Heart right ventricle (tissue), 16 donors: ENCODE data around the gene SPEM2. TPM values are rescaled to one million over a fixed set of nuclear protein-coding genes. Genes with fewer than 3 reads are reported as not detected.
"Not testable (repeated sequence)": the region's sequence is repeated elsewhere in the genome, so short reads cannot be mapped to it uniquely, and the experiment has no call there.

ENCODE experiments used
- ATAC-seq, 8 donors: fragments of 200-7000 bp; cut with Tn5 transposase; one replicate each; pipeline ENCODE4 v1.9.1; 2020; ENCODE audit warnings: mild to moderate bottlenecking in 8 of 8, moderate library complexity in 8 of 8, moderate number of reproducible peaks in 1 of 8
- DNase-seq, 2 donors: peaks; one replicate each; pipeline ENCODE4 v3.0.0-alpha.2; 2020
- H3K27ac ChIP-seq, 10 donors: fragments of 200-600 bp; sonication (generic) in 2 of 10; one replicate each; pipeline versions ENCODE4 v1.5.0 to v1.8.0; 2020 to 2022; ENCODE audit warnings: mild to moderate bottlenecking in 3 of 10
- H3K27me3 ChIP-seq, 7 donors: fragments of 200-600 bp; one replicate each; pipeline ENCODE4 v1.8.0; 2021 to 2022; ENCODE audit warnings: mild to moderate bottlenecking in 2 of 7
- H3K36me3 ChIP-seq, 9 donors: fragments of 200-600 bp; sonication (generic) in 1 of 9; one replicate each; pipeline versions ENCODE4 v1.5.0 to v1.8.0; 2020 to 2022; ENCODE audit warnings: mild to moderate bottlenecking in 2 of 9
- H3K4me1 ChIP-seq, 9 donors: fragments of 200-600 bp; sonication (generic) in 1 of 9; one replicate each; pipeline versions ENCODE4 v1.5.0 to v1.8.0; 2020 to 2022; ENCODE audit warnings: mild to moderate bottlenecking in 4 of 9
- H3K4me3 ChIP-seq, 10 donors: fragments of 200-600 bp; sonication (generic) in 2 of 10; one replicate each; pipeline versions ENCODE4 v1.5.0 to v1.8.0; 2020 to 2022; ENCODE audit warnings: mild to moderate bottlenecking in 7 of 10, moderate library complexity in 2 of 10
- H3K9me3 ChIP-seq, 11 donors: fragments of 200-600 bp in 10 of 11; sonication (generic) in 2 of 11; one replicate each; pipeline versions ENCODE4 v1.5.0 to v1.8.0; 2013 to 2022; ENCODE audit warnings: mild to moderate bottlenecking in 2 of 11, control low read depth in 1 of 11, moderate library complexity in 1 of 11
- WGBS, 2 donors: extraction: QIAGEN DNeasy Blood & Tissue Kit; methylation state at CpG; one replicate each; pipeline ENCODE4 v1.1.7; 2013; ENCODE audit warnings: inconsistent platforms in 1 of 2; 5-methylcytosine and 5-hydroxymethylcytosine counted together
- intact Hi-C, 10 donors: fragments of 100-400 bp; cut with DNase I; formaldehyde crosslinking; loops; one replicate each; pipeline versions ENCODE4 v1.11.1 to v1.14.2; 2022
- polyA plus RNA-seq, 2 donors: library from polyadenylated mRNA; stranded (reverse); fragments of 200-250 nt; gene quantifications; one replicate each; pipeline ENCODE4 v1.2.3, GENCODE V29; 2013
- total RNA-seq, 10 donors: library from RNA; stranded (reverse); fragmentation: NEBNext Ultra II Directional in 3 of 10; extraction: Animal tissue kit (Norgen Biotek cat#: 25700) in 3 of 10; gene quantifications; one replicate each; pipeline versions ENCODE4 v1.2.1 to v1.2.4, GENCODE V29; 2021 to 2023
- TF ChIP-seq, protein P1 (sequence below), 9 donors: fragments of 200-600 bp; sonication (generic) in 2 of 9; IDR thresholded peaks; one replicate each; pipeline versions ENCODE4 v1.5.0 to v1.8.0; 2021 to 2022; ENCODE audit warnings: antibody characterized with exemption in 9 of 9, mild to moderate bottlenecking in 5 of 9, moderate library complexity in 1 of 9
- donor health status: Arrhythmogenic right ventricular cardiomyopathy.
- donor health status: ischemic (EF 13 %, LVEDD 7.1; RV severe dilation, severe dysfunction).
- donor health status: healthy with polysubstance abuse.
- donor health status: DM: no; HTN: yes; CAD: no.
- donor health status: DM: no; HTN: no; CAD: no.
- donor health status: ischemic (EF 25% LVEDD 6.9; RV normal size, moderate dysfunction).
- donor health status: ischemic (EF 25% LVEDD 5.7; RV mildly dilated, moderate dysfunction).
- donor health status: healthy.
- donor health status: DM: yes; HTN: yes; CAD: no.
- donor health status: Ischemic cardiomyopathy.
- donor health status: ischemic (EF 35%, LVEDD 5.7; RV mildly dilated, moderate dysfunction).
- donor health status: nonischemic (EF 11% LVEDD 7.7; RV severe dilation, severe dysfunction).
- donor health status: DM: yes; HTN: yes; CAD: no.
- donor health status: PGD.
- donor health status: ischemic (EF 29% LVEDD 5.4; RV normal size, mild dysfunction).
- donor health status: nonischemic (EF 23%, LVEDD 6.1; RV moderate dilation, normal function).

SPEM2 gene
- total and polyA plus RNA-seq, 12 donors, result not detected

GRCh38 chr17:7468804-7469389 is 43.5 kb downstream of the SPEM2 start:
- TF ChIP-seq, protein P1, sequence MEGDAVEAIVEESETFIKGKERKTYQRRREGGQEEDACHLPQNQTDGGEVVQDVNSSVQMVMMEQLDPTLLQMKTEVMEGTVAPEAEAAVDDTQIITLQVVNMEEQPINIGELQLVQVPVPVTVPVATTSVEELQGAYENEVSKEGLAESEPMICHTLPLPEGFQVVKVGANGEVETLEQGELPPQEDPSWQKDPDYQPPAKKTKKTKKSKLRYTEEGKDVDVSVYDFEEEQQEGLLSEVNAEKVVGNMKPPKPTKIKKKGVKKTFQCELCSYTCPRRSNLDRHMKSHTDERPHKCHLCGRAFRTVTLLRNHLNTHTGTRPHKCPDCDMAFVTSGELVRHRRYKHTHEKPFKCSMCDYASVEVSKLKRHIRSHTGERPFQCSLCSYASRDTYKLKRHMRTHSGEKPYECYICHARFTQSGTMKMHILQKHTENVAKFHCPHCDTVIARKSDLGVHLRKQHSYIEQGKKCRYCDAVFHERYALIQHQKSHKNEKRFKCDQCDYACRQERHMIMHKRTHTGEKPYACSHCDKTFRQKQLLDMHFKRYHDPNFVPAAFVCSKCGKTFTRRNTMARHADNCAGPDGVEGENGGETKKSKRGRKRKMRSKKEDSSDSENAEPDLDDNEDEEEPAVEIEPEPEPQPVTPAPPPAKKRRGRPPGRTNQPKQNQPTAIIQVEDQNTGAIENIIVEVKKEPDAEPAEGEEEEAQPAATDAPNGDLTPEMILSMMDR (IDR thresholded peaks at IDR 0.05), result no peak
- no peak for ATAC-seq
- 77 to 85% methylated on average over 12 of the region's 12 CpGs for WGBS, 2 donors
- DNase-seq, result no peak
- Histone ChIP-seq H3K36me3 (peaks cover 0 to 38% (median 0%) of the 10 kb centered on the region in 9 donors), H3K27ac (peak overlapping the region in 2 of 10 donors; percentile 10 to 82), H3K4me1 (peaks cover 14 to 73% (median 51%) of the 10 kb centered on the region in 9 donors), H3K9me3 (no peaks in the 10 kb centered on the region), H3K27me3 (no peaks in the 10 kb centered on the region), H3K4me3 (no peak overlapping the region)
- intact Hi-C loops, result loop anchor here in 1 of 10 donors (1.0 kb wide), 1 partner anchor 9 kb away; no protein-coding TSS in a partner anchor

DNA sequence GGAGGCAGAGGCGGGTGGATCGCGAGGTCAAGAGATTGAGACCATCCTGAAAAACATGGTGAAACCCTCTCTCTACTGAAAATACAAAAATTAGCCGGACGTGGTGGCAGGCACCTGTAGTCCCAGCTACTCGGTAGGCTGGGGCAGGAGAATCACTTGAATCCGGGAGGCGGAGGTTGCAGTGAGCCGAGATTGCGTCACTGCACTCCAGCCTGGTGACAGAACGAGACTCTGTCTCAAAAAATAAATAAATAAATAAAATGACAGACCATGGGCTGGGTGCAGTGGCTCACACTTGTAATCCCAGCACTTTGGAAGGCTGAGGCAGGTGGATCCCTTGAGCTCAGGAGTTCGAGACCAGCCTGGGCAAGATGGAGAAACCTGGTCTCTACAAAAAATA is 44.4 kb downstream of the SPEM2 start:
- DNase-seq, H3K4me3 ChIP-seq, H3K9me3 ChIP-seq, intact Hi-C loops, H3K27me3 ChIP-seq, ATAC-seq: not testable (repeated sequence)
- WGBS, 2 donors, result 92 to 93% methylated on average over 12 of the region's 12 CpGs
- Histone ChIP-seq H3K4me1 (peaks cover 14 to 83% (median 60%) of the 10 kb centered on the region in 9 donors), H3K36me3 (peaks cover 0 to 36% (median 0%) of the 10 kb centered on the region in 9 donors), H3K27ac (peak overlapping the region in 3 of 10 donors; percentile 0 to 82 (median 13))

DNA sequence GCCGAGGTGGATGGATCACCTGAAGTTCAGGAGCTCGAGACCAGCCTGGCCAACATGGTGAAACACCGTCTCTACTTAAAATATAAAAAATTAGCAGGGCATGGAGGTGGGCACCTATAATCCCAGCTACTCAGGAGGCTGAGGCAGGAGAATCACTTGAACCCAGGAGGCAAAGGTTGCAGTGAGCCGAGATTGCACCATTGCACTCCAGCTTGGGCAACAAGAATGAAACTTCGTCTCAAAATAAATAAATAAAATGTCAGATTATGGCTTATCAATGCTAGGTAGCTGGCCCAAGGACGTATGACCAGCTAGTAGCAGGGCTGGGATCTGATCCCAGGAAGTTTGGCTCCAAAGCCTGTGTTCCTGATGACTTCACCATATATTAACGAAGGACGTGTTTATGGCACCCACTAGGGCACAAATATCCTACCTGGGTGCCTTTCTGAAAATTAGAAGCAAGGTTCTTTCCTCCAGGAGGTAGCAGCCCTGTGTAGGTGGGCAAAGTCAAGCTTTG is 45.1 kb downstream of the SPEM2 start:
- H3K9me3 ChIP-seq, intact Hi-C loops, H3K4me3 ChIP-seq, ATAC-seq, H3K27me3 ChIP-seq, DNase-seq: not testable (repeated sequence)
- H3K4me1 ChIP-seq, result peaks cover 18 to 89% (median 64%) of the 10 kb centered on the region in 9 donors
- H3K27ac ChIP-seq, result peak overlapping the region in 4 of 10 donors; percentile 8 to 63 (median 45)
- WGBS, 2 donors, result 67 to 70% methylated on average over 8 of the region's 8 CpGs
- H3K36me3 ChIP-seq, result peaks cover 0 to 35% (median 0%) of the 10 kb centered on the region in 9 donors

DNA sequence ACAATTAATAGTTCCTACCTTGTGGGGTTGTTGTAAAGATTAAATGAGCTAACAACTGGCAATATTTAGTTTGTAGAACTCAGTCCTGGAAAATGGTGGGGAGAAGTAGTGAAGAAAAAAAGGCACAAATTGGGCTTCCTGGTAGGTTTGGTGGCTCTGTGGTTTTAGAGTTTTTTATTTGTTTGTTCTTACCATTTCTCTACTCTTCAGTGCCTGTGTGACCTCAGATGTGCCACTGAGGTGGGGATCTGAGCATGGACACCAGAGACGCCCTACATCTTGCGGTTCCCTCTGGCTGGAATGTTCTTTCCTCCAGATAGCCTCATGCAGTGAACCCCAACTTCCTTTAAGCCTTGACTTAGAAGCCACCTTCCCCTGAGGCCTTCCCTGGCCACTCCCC is 46.3 kb downstream of the SPEM2 start:
- Histone ChIP-seq H3K4me3 (no peak overlapping the region), H3K36me3 (peaks cover 0 to 22% (median 0%) of the 10 kb centered on the region in 9 donors), H3K27ac (peak overlapping the region in 4 of 10 donors; percentile 2 to 63 (median 40)), H3K27me3 (no peaks in the 10 kb centered on the region), H3K4me1 (peaks cover 23 to 91% (median 65%) of the 10 kb centered on the region in 9 donors), H3K9me3 (no peaks in the 10 kb centered on the region)
- no peak for ATAC-seq
- DNase-seq, result no peak
- intact Hi-C loops, result no loop called here
- 83 to 84% methylated on average over 2 of the region's 2 CpGs for WGBS, 2 donors
- TF ChIP-seq, protein P1 (IDR thresholded peaks at IDR 0.05), result no peak

DNA sequence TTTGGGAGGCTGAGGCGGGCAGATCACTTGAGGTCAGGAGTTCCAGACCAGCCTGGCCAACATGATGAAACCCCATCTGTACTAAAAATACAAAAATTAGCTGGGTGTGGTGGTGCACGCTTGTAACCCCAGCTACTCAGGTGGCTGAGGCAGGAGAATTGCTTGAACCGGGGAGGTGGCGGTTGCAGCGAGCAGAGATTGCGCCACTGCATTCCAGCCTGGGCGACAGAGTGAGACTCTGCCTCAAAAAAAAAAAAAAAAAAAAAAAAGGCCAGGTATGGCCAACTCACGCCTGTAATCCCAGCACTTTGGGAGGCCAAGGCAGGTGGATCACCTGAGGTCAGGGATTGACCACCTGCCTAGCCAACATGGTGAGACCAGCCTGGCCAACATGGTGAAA is 49.4 kb downstream of the SPEM2 start:
- H3K27me3 ChIP-seq, DNase-seq, H3K9me3 ChIP-seq, ATAC-seq, H3K4me3 ChIP-seq: not testable (repeated sequence)
- peaks cover 0 to 12% (median 0%) of the 10 kb centered on the region in 9 donors for H3K36me3 ChIP-seq
- intact Hi-C loops, result loop anchor here in 6 of 10 donors (5.0 kb wide), 4 partner anchors 32 to 213 kb away; partner anchors contain the start of genes FGF11 (in 3 of the 6), TMEM102 (in 3 of the 6), KCTD11 (in 1 of the 6) and TP53 (in 1 of the 6)
- peaks cover 31 to 84% (median 61%) of the 10 kb centered on the region in 9 donors for H3K4me1 ChIP-seq
- 88 to 95% methylated on average over 8 of the region's 8 CpGs for WGBS, 2 donors
- peak overlapping the region in 8 of 10 donors; percentile 18 to 100 (median 100) for H3K27ac ChIP-seq
